DOHH2 (cell line): ENCODE data around the gene EXD3.

Source experiments
- EZH2phosphoT487 ChIP-seq: fragments of 200-600 bp; sonication (generic); IDR thresholded peaks from 2 replicates; pipeline ENCODE4 v1.6.1; 2017; ENCODE audit warnings: borderline replicate concordance, mild to moderate bottlenecking, antibody characterized with exemption, low read length, moderate library complexity, mixed read lengths
- TF ChIP-seq, protein P1 (sequence below): fragments of 200-600 bp; sonication (generic); IDR thresholded peaks from one replicate; pipeline ENCODE4 v1.5.1; 2014; ENCODE audit warnings: antibody characterized with exemption, mild to moderate bottlenecking, low read depth, low read length; ENCODE audit not compliant: poor library complexity, severe bottlenecking

DNA sequence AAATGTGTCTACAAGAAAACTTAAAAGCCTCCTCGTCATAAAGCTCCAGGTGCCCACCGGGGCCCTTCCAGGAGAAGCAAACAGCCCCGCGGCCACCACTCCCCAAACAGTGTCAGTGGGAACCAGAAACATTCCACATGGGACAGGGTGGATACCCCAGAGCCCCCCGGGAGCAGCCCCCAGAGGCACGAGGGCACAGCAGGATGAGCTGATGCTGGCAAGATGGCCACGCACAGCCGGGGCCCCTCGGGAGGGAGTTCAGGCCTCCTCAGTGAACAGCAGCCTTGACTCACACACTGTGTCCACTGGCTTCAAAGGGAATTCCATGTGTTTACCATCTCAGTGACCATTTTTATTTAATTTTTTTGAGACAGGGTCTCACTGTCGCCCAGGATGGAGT, 10.5 kb downstream of the EXD3 start:
- TF ChIP-seq, protein P1, sequence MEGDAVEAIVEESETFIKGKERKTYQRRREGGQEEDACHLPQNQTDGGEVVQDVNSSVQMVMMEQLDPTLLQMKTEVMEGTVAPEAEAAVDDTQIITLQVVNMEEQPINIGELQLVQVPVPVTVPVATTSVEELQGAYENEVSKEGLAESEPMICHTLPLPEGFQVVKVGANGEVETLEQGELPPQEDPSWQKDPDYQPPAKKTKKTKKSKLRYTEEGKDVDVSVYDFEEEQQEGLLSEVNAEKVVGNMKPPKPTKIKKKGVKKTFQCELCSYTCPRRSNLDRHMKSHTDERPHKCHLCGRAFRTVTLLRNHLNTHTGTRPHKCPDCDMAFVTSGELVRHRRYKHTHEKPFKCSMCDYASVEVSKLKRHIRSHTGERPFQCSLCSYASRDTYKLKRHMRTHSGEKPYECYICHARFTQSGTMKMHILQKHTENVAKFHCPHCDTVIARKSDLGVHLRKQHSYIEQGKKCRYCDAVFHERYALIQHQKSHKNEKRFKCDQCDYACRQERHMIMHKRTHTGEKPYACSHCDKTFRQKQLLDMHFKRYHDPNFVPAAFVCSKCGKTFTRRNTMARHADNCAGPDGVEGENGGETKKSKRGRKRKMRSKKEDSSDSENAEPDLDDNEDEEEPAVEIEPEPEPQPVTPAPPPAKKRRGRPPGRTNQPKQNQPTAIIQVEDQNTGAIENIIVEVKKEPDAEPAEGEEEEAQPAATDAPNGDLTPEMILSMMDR, result no peak
- TF ChIP-seq EZH2phosphoT487, result no peak
